Lung (tissue), 12 donors: ENCODE results near the gene KCTD14. TPM values are rescaled to one million over a fixed set of nuclear protein-coding genes. Genes with fewer than 3 reads are reported as not detected.

ENCODE experiments used
- ATAC-seq: fragments of 200-7000 bp; cut with Tn5 transposase; one replicate; pipeline ENCODE4 v1.9.1; 2020; ENCODE audit warnings: moderate number of reproducible peaks; ENCODE audit not compliant: insufficient read depth, low FRiP score
- DNase-seq, 3 donors: peaks; one replicate each; pipeline ENCODE4 v3.0.0-alpha.2; 2013 to 2017
- H3K27ac ChIP-seq, 2 donors: one replicate each; pipeline ENCODE4 v1.5.1; 2013; ENCODE audit warnings: mild to moderate bottlenecking in 2 of 2, moderate library complexity in 2 of 2, control low read depth in 1 of 2, inconsistent platforms in 1 of 2, low read depth in 1 of 2, low read length in 1 of 2
- H3K27me3 ChIP-seq, 3 donors: one replicate each; pipeline ENCODE4 v1.5.1; 2013; ENCODE audit warnings: low read length in 2 of 3; ENCODE audit not compliant: control insufficient read depth in 3 of 3, insufficient read depth in 3 of 3
- H3K36me3 ChIP-seq, 4 donors: one replicate each; pipeline ENCODE4 v1.5.1; 2013; ENCODE audit warnings: low read length in 4 of 4, mild to moderate bottlenecking in 1 of 4, moderate library complexity in 1 of 4; ENCODE audit not compliant: control insufficient read depth in 4 of 4, insufficient read depth in 4 of 4
- H3K4me1 ChIP-seq, 5 donors: one replicate each; pipeline ENCODE4 v1.5.1; 2013; ENCODE audit warnings: low read length in 5 of 5, mild to moderate bottlenecking in 2 of 5, moderate library complexity in 1 of 5; ENCODE audit not compliant: control insufficient read depth in 5 of 5, insufficient read depth in 5 of 5
- H3K4me3 ChIP-seq: one replicate; pipeline ENCODE4 v1.5.1; 2013; ENCODE audit warnings: mild to moderate bottlenecking, control low read depth, moderate library complexity
- H3K9ac ChIP-seq, 2 donors: one replicate each; pipeline ENCODE4 v1.5.1; 2013; ENCODE audit warnings: low read length in 2 of 2, control low read depth in 1 of 2; ENCODE audit not compliant: insufficient read depth in 1 of 2
- H3K9me3 ChIP-seq, 4 donors: one replicate each; pipeline ENCODE4 v1.5.1; 2013; ENCODE audit warnings: low read length in 3 of 4, mild to moderate bottlenecking in 1 of 4, moderate library complexity in 1 of 4; ENCODE audit not compliant: control insufficient read depth in 4 of 4, insufficient read depth in 3 of 4
- CTCF ChIP-seq: IDR thresholded peaks from 2 replicates; pipeline ENCODE4 v1.5.1; 2012; ENCODE audit warnings: mild to moderate bottlenecking; ENCODE audit errors: control extremely low read depth, extremely low read depth
- WGBS, 2 donors: extraction: QIAGEN DNeasy Blood & Tissue Kit; methylation state at CpG; one replicate each; pipeline ENCODE4 v1.1.7; 2013; 5-methylcytosine and 5-hydroxymethylcytosine counted together
- polyA plus RNA-seq, 2 donors: library from polyadenylated mRNA; stranded (reverse); fragments of 200-250 nt; gene quantifications; one replicate each; pipeline ENCODE4 v1.2.1, GENCODE V29; 2013
- total RNA-seq, 2 donors: library from RNA; depleted of rRNA in 1 of 2; stranded (reverse); fragments of >200 nt in 1 of 2; gene quantifications; one replicate each; pipeline ENCODE4 v1.2.1, GENCODE V29; 2014 to 2021
- donor health status: control.
- donor health status: control.
- donor health status: Bipolar disorder and iron deficiency.
- donor health status: healthy.
- donor health status: DM: yes; HTN: yes; CAD: no.

The KCTD14 gene
- total and polyA plus RNA-seq, 4 donors = 6.4 to 24.0 (median 18.0) TPM

GRCh38 chr11:78038697-78039313, 15.7 kb upstream of the KCTD14 start:
- peak overlapping the region in 1 of 2 donors; percentile 27 for H3K27ac ChIP-seq
- H3K9ac ChIP-seq = no peak overlapping the region
- DNase-seq (peak; percentile 43 to 63 (median 44)), ATAC-seq (no peak)
- no peaks in the 10 kb centered on the region for H3K9me3 ChIP-seq
- H3K27me3 ChIP-seq = no peaks in the 10 kb centered on the region
- WGBS, 2 donors = 77 to 87% methylated on average over 8 of the region's 8 CpGs
- H3K36me3 ChIP-seq = no peaks in the 10 kb centered on the region
- TF ChIP-seq CTCF = no peak
- peaks cover 0 to 14% (median 5%) of the 10 kb centered on the region in 5 donors for H3K4me1 ChIP-seq
- no peak overlapping the region for H3K4me3 ChIP-seq

- no peak for TF ChIP-seq CTCF
- no peak for ATAC-seq
- H3K27ac ChIP-seq = peak overlapping the region in 1 of 2 donors; percentile 15
Measured at GRCh38 chr11:78037825-78038620, 14.9 kb upstream of the KCTD14 start.

GRCh38 chr11:78037056-78037455, 14.0 kb upstream of the KCTD14 start:
- H3K9ac ChIP-seq = no peak overlapping the region
- H3K36me3 ChIP-seq = no peaks in the 10 kb centered on the region
- no peaks in the 10 kb centered on the region for H3K27me3 ChIP-seq
- peak overlapping the region in 1 of 2 donors; percentile 41 for H3K27ac ChIP-seq
- 44 to 70% methylated on average over 3 of the region's 3 CpGs for WGBS, 2 donors
- DNase-seq (no peak), ATAC-seq (peak; percentile 32)
- H3K9me3 ChIP-seq = no peaks in the 10 kb centered on the region
- H3K4me3 ChIP-seq = no peak overlapping the region
- peaks cover 0 to 14% (median 5%) of the 10 kb centered on the region in 5 donors for H3K4me1 ChIP-seq
- TF ChIP-seq CTCF = no peak

More at GRCh38 chr11:78037825-78038620, 14.9 kb upstream of the KCTD14 start:
- Histone ChIP-seq H3K4me1 (peaks cover 0 to 14% (median 5%) of the 10 kb centered on the region in 5 donors), H3K27me3 (no peaks in the 10 kb centered on the region), H3K4me3 (no peak overlapping the region), H3K9ac (no peak overlapping the region), H3K9me3 (no peaks in the 10 kb centered on the region), H3K36me3 (no peaks in the 10 kb centered on the region)
- 87 to 90% methylated on average over 9 of the region's 9 CpGs for WGBS, 2 donors
- no peak for DNase-seq
